C4-2B (cell line): ENCODE data around the gene CLSTN1.
"Not testable (repeated sequence)": the region's sequence is repeated elsewhere in the genome, so short reads cannot be mapped to it uniquely, and the experiment has no call there.

Experiments used
- H3K27ac ChIP-seq: fragments of 450-650 bp; 2 replicates; pipeline ENCODE4 v1.5.1; 2017
- ZFX ChIP-seq: fragments of 450-650 bp; IDR thresholded peaks from 2 replicates; pipeline ENCODE4 v1.6.1; 2017
- TF ChIP-seq, protein P1 (sequence below): fragments of 450-650 bp; conservative IDR thresholded peaks from 2 replicates; pipeline ENCODE4 v1.5.1; 2017; ENCODE audit warnings: mild to moderate bottlenecking

The CLSTN1 gene

DNA sequence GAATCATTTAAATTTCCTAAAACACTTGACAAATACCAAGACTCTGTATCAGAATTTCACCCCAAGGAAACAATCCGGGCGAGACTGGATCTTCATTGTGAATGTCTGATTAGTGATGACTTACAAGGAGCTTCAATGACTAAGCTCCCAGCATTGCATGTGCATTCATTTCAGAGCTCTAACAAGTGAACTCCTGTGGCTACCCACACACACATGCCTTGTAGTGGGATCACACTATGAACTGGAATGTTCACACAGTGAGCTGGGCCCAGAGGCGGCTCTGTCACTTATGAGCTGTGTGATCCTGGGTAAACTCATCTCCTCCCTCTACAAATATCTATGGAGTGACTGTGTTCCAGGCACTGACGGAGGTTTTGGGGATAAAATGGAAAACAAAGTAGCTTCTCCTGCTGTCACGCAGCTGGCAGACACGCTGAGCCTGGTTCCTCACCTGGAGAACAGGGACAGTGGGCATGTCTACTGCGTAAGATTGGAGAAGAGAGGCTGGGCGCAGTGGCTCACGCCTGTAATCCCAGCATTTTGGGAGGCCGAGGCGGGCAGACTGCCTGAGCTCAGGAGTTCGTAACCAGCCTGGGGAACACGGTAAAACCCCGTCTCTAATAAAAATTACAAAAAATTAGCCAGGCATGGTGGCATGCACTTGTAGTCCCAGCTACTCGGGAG, 56.9 kb downstream of the CLSTN1 start:
- TF ChIP-seq, protein P1, sequence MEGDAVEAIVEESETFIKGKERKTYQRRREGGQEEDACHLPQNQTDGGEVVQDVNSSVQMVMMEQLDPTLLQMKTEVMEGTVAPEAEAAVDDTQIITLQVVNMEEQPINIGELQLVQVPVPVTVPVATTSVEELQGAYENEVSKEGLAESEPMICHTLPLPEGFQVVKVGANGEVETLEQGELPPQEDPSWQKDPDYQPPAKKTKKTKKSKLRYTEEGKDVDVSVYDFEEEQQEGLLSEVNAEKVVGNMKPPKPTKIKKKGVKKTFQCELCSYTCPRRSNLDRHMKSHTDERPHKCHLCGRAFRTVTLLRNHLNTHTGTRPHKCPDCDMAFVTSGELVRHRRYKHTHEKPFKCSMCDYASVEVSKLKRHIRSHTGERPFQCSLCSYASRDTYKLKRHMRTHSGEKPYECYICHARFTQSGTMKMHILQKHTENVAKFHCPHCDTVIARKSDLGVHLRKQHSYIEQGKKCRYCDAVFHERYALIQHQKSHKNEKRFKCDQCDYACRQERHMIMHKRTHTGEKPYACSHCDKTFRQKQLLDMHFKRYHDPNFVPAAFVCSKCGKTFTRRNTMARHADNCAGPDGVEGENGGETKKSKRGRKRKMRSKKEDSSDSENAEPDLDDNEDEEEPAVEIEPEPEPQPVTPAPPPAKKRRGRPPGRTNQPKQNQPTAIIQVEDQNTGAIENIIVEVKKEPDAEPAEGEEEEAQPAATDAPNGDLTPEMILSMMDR: no peak
- TF ChIP-seq ZFX: no peak
- no peak overlapping the region for H3K27ac ChIP-seq

DNA sequence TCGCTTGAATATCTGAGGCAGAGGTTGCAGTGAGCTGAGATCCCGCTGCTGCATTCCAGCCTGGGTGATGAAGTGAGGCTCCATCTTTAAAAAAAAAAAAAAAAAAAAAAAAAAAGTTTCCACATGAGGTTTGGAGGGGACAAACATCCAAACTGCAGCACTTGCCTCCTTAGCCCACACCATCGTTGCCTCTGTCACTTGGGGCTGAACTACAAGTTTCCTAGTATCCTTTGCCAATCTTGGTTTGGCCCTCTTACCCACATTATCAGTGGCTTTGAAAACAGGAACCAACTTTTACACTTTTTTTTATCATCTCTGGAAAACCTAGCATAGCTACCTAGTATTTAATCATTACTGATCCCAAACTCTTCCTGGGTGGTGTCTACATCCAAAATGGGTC, 59.2 kb downstream of the CLSTN1 start:
- no peak for TF ChIP-seq ZFX
- TF ChIP-seq, protein P1: no peak
- H3K27ac ChIP-seq: no peak overlapping the region

DNA sequence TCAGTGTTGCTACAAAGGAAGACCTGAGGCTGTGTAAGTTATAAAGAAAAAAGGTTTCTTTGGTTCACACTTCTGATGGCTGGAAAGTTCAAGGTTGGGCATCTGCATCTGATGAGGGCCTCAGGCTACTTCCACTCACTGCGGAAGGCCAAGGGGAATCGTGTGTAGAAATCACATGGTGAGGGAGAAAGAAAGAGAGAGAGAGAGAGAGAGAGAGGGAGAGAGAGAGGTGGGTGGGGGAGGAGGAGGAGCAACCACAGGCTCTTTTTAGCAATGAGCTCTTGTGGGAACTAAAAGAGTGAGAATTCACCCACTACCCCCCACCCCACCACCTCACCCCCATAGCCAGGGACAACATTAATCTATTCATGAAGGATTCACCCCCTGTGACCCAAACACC, 59.9 kb downstream of the CLSTN1 start:
- no peak overlapping the region for H3K27ac ChIP-seq
- TF ChIP-seq ZFX: no peak

DNA sequence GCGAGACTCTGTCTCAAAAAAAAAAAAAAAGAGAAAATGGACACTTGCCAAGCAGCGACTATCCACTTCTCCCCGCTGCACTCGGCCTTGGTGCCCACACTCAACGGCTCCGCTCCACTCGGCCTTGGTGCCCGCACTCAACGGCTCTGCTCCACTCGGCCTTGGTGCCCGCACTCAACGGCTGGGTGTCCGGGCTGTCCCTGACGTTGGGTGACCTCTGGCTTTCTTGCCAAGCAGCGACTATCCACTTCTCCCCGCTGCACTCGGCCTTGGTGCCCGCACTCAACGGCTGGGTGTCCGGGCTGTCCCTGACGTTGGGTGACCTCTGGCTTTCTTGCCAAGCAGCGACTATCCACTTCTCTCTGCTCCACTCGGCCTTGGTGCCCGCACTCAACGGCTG, 61.3 kb downstream of the CLSTN1 start:
- not testable (repeated sequence) for H3K27ac ChIP-seq

DNA sequence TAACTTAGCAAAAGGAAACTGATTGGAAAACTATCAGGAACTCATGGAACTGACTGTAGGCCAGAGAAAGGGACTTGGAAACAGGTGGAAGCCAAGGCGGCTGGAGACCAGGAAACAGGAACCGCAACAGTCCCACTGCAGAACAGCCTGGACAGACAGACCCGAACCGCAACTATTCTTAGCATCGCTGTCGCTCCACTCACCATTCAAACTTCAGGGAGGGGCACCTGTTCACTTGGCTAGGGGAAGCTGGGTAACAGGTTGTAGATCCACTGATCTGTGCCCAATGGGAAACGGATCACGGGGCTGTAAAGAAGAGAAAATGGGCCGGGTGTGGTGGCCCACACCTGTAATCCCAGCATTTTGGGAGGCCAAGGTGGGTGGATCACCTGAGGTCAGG, 61.9 kb downstream of the CLSTN1 start:
- TF ChIP-seq, protein P1: no peak
- no peak for TF ChIP-seq ZFX
- no peak overlapping the region for H3K27ac ChIP-seq

DNA sequence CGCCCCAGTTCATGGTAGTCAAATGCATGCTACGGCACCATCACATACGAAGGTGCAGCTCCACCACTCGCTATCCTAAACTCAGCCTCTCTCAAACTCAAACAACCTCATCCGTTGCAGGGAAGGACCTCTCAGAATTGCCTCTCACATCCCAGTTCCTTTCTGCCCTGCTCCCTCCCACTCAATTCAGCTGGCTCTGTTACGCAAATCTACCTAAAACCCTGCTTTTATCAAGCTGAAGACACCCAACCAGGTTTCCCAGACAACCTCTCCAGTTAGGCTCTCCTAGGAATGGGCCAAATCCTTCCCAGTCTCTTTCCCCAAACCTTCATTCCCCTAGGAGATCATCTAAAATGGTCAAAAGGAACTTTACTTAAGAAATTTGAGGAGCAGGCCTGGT, 62.9 kb downstream of the CLSTN1 start:
- no peak overlapping the region for H3K27ac ChIP-seq
- no peak for TF ChIP-seq ZFX
- TF ChIP-seq, protein P1: no peak

DNA sequence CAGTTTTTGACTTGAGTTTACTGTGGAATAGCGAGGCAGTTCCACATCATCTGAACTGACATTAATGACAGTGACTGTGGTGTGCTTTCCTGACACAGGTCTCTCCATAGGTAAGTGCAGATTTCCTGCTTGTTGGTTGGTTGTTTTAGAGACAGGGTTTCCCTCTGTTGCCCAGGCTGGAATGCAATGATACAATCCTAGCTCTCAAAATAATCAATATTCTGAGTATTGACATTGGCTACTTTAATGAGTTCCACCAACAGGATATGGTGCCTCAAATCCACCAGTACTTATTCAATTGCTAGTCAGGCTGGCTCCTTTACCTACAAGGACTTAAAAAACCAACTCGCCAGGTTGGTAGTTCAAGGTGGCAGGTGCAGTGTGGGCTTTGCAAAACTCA, 63.8 kb downstream of the CLSTN1 start:
- no peak overlapping the region for H3K27ac ChIP-seq

DNA sequence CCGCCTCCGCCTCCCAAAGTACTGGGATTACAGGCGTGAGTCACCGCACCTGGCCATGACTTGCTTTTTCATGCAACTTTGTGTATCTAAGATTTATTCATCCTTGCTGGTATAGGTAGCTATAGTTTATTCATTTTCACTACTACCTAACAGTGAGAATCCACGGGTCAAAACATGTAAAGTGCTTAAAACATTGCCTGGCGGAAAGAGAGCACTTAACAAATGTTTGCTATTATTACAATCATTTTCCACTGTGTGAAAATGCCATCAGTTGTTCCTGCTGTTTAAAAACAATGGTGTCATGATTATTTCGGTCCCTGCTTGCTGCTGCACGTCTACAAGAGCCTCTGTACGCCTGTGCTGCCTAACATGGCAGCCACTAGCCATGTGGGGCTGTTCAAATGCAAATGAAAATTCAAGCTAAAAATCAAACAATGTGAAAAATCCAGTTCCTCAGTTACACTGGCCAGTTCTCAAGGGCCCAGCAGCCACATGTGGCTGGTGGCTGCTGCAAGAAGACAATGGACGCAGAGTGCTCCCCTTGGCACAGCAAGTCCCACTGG, 65.1 kb downstream of the CLSTN1 start:
- no peak overlapping the region for H3K27ac ChIP-seq
- TF ChIP-seq, protein P1: no peak
- no peak for TF ChIP-seq ZFX

More for the DNA sequence above, 63.8 kb downstream of the CLSTN1 start:
- no peak for TF ChIP-seq ZFX
- TF ChIP-seq, protein P1: no peak
